Hematopoietic multipotent progenitor cell treated with erythropoietin and hydrocortisone succinate and interleukin-3 and kit ligand, for 6 days (in vitro differentiated cells): ENCODE results near the gene STK32B.
"Not testable (repeated sequence)": the region's sequence is repeated elsewhere in the genome, so short reads cannot be mapped to it uniquely, and the experiment has no call there.

Experiments used
- DNase-seq: peaks from one replicate; pipeline ENCODE4 v3.0.0-alpha.2; 2015

The STK32B gene

GRCh38 chr4:5280069-5280468 is 228.8 kb downstream of the STK32B start:
- DNase-seq = not testable (repeated sequence)

- no peak for DNase-seq
These were observed 229.5 kb downstream of the STK32B start for GRCh38 chr4:5280828-5281227.

GRCh38 chr4:5283837-5284236 is 232.6 kb downstream of the STK32B start:
- DNase-seq = no peak

- no peak for DNase-seq
These were observed 233.2 kb downstream of the STK32B start for GRCh38 chr4:5284517-5284916.

- DNase-seq = no peak
These were observed 240.8 kb downstream of the STK32B start for GRCh38 chr4:5292101-5292500.

- not testable (repeated sequence) for DNase-seq
These were observed 246.9 kb downstream of the STK32B start for GRCh38 chr4:5298000-5298787.

GRCh38 chr4:5300283-5300682 is 249.0 kb downstream of the STK32B start:
- peak; percentile 6 for DNase-seq

- no peak for DNase-seq
These were observed 256.6 kb downstream of the STK32B start for GRCh38 chr4:5307928-5308327.

GRCh38 chr4:5322321-5322720 is 271.0 kb downstream of the STK32B start:
- no peak for DNase-seq

GRCh38 chr4:5330339-5330989 is 279.2 kb downstream of the STK32B start:
- no peak for DNase-seq

- no peak for DNase-seq
These were observed 286.5 kb downstream of the STK32B start for GRCh38 chr4:5337731-5338130.

GRCh38 chr4:5338531-5338930 is 287.3 kb downstream of the STK32B start:
- no peak for DNase-seq

- DNase-seq = peak; percentile 7
These were observed 289.7 kb downstream of the STK32B start for GRCh38 chr4:5340991-5341451.

- DNase-seq = no peak
These were observed 290.2 kb downstream of the STK32B start for GRCh38 chr4:5341526-5341925.

GRCh38 chr4:5355846-5356245 is 304.6 kb downstream of the STK32B start:
- DNase-seq = no peak

GRCh38 chr4:5357870-5358269 is 306.6 kb downstream of the STK32B start:
- no peak for DNase-seq

- DNase-seq = peak; percentile 72
These were observed 310.7 kb downstream of the STK32B start for GRCh38 chr4:5361968-5362367.

- no peak for DNase-seq
These were observed 313.1 kb downstream of the STK32B start for GRCh38 chr4:5364406-5364805.

GRCh38 chr4:5365071-5366008 is 314.1 kb downstream of the STK32B start:
- DNase-seq = no peak

- DNase-seq = no peak
These were observed 314.7 kb downstream of the STK32B start for GRCh38 chr4:5366009-5366386.

GRCh38 chr4:5366421-5366820 is 315.1 kb downstream of the STK32B start:
- no peak for DNase-seq

GRCh38 chr4:5368426-5368825 is 317.1 kb downstream of the STK32B start:
- no peak for DNase-seq

- no peak for DNase-seq
These were observed 319.0 kb downstream of the STK32B start for GRCh38 chr4:5370286-5370685.
